Stomach (tissue), 19 donors: ENCODE data around the gene NOS1. TPM values are rescaled to one million over a fixed set of nuclear protein-coding genes. Genes with fewer than 3 reads are reported as not detected.
A peak's percentile ranks its signal among the peaks of the same experiment; 100 is the strongest.

Experiments used
- DNase-seq, 2 donors: peaks; one replicate each; pipeline versions ENCODE4 v3.0.0 to v3.0.0-alpha.2; 2013 to 2019
- H3K27ac ChIP-seq, 5 donors: fragments of 200-600 bp in 4 of 5; sonication (generic) in 4 of 5; one replicate each; pipeline ENCODE4 v1.5.1; 2013 to 2019; ENCODE audit warnings: mild to moderate bottlenecking in 1 of 5, moderate library complexity in 1 of 5
- H3K27me3 ChIP-seq, 3 donors: fragments of 200-600 bp; sonication (generic); one replicate each; pipeline ENCODE4 v1.5.1; 2017 to 2019; ENCODE audit warnings: mixed run types in 1 of 3
- H3K36me3 ChIP-seq, 4 donors: fragments of 200-600 bp; sonication (generic); 1 replicate in 3 of 4; 2 replicates in 1 of 4; pipeline ENCODE4 v1.5.1; 2016 to 2019
- H3K4me1 ChIP-seq, 4 donors: fragments of 200-600 bp; sonication (generic); one replicate each; pipeline ENCODE4 v1.5.1; 2016 to 2019
- H3K4me3 ChIP-seq, 4 donors: fragments of 200-600 bp; sonication (generic) in 3 of 4; one replicate each; pipeline ENCODE4 v1.5.1; 2016 to 2019; ENCODE audit warnings: mild to moderate bottlenecking in 1 of 4
- H3K9me3 ChIP-seq, 4 donors: fragments of 200-600 bp; sonication (generic); one replicate each; pipeline ENCODE4 v1.5.1; 2016 to 2019
- CTCF ChIP-seq, 7 experiments: fragments of 450-650 bp in 4 of 7; fragments of 200-600 bp in 3 of 7; sonication (generic) in 3 of 7; IDR thresholded peaks; one replicate each; pipeline ENCODE4 v1.5.1; 2016 to 2019; ENCODE audit warnings: antibody characterized with exemption in 7 of 7, control low read depth in 2 of 7, mild to moderate bottlenecking in 1 of 7
- EP300 ChIP-seq: sonication (generic); formaldehyde crosslinking; IDR thresholded peaks from one replicate; pipeline ENCODE4 v1.6.1; 2017; ENCODE audit warnings: antibody characterized with exemption
- POLR2A ChIP-seq, 4 donors: fragments of 450-650 bp; IDR thresholded peaks; one replicate each; pipeline ENCODE4 v1.6.1; 2016; ENCODE audit warnings: antibody characterized with exemption in 4 of 4, control low read depth in 2 of 4, mild to moderate bottlenecking in 1 of 4, moderate library complexity in 1 of 4
- POLR2AphosphoS5 ChIP-seq, 3 donors: sonication (generic); formaldehyde crosslinking; IDR thresholded peaks; one replicate each; pipeline ENCODE4 v1.6.1; 2016; ENCODE audit warnings: antibody characterized with exemption in 3 of 3
- WGBS, 5 donors: extraction: QIAGEN DNeasy Blood & Tissue Kit in 3 of 5; methylation state at CpG; one replicate each; pipeline versions ENCODE4 v1.1.5 to v1.1.7; 2013 to 2018; 5-methylcytosine and 5-hydroxymethylcytosine counted together
- intact Hi-C: fragments of 100-400 bp; cut with DNase I; formaldehyde crosslinking; loops from one replicate; pipeline ENCODE4 v1.15.1; 2023; ENCODE audit warnings: low total_unique reads
- long read RNA-seq, 10 donors: transcript quantifications; one replicate each; lab custom pipeline, GENCODE V29; 2026
- polyA plus RNA-seq, 3 donors: library from polyadenylated mRNA; stranded (reverse); fragments of 200-250 nt; gene quantifications; one replicate each; pipeline ENCODE4 v1.2.3, GENCODE V29; 2013
- total RNA-seq, 5 donors: library from RNA; depleted of rRNA; stranded (reverse); fragments of >200 nt; gene quantifications; one replicate each; pipeline versions ENCODE4 v1.1.0 to v1.2.3, GENCODE V29; 2014 to 2016
- donor health status: healthy with polysubstance abuse.
- donor health status: Bipolar disorder and iron deficiency.
- donor health status: healthy.

The NOS1 gene
- 1 to 10 TPM in 1 of 5 donors, under 1 TPM in 3, not detected in 1; 0.29 to 3.1 (median 0.44) TPM for total RNA-seq
- polyA plus RNA-seq: under 1 TPM in 1 of 3 donors, not detected in 2; 0.15 TPM
- long read RNA-seq, donor 1: 0 reads
- long read RNA-seq, donor 2: 0 reads
- long read RNA-seq, donor 3: 0 reads
- long read RNA-seq, donor 4: 0 reads
- long read RNA-seq, donor 5: 0 reads
- long read RNA-seq, donor 6: 0 reads
- long read RNA-seq, donor 7: 0 reads
- long read RNA-seq, donor 8: 0 reads
- long read RNA-seq, donor 9: 0 reads
- long read RNA-seq, donor 10: 0 reads

GRCh38 chr12:117361347-117361751, at the start of gene NOS1:
Gene NOS1 (minus strand): TSS chr12:117361626. CDS start chr12:117331069, 30,557 bp downstream.
- WGBS, 5 donors: 2 to 15% (median 4%) methylated on average over 11 to 33 of the region's 33 CpGs
- peaks cover 0 to 14% (median 10%) of the 10 kb centered on the region in 4 donors for H3K4me1 ChIP-seq
- TF ChIP-seq POLR2AphosphoS5 (IDR thresholded peaks at IDR 0.05) (no peak), CTCF (IDR thresholded peaks at IDR 0.05) (no peak), EP300 (no peak), POLR2A (IDR thresholded peaks at IDR 0.05) (no peak)
- H3K9me3 ChIP-seq: no peaks in the 10 kb centered on the region
- no peak for DNase-seq
- no peak within 1 kb of the TSS for H3K27ac ChIP-seq
- peak within 1 kb of the TSS in 3 of 4 donors; percentile 1 to 9 (median 3) for H3K4me3 ChIP-seq
- no peaks in the 10 kb centered on the region for H3K36me3 ChIP-seq
- intact Hi-C loops: loop anchor here (5.0 kb wide), 1 partner anchor 226 kb away; no protein-coding TSS in a partner anchor
- H3K27me3 ChIP-seq: peaks cover 11 to 97% (median 71%) of the 10 kb centered on the region in 3 donors

GRCh38 chr12:117409286-117409685, 47.9 kb upstream of the NOS1 start:
- no peak for DNase-seq
- no peaks in the 10 kb centered on the region for H3K27me3 ChIP-seq
- TF ChIP-seq CTCF (IDR thresholded peaks at IDR 0.05) (no peak), POLR2AphosphoS5 (IDR thresholded peaks at IDR 0.05) (no peak), POLR2A (IDR thresholded peaks at IDR 0.05) (no peak), EP300 (no peak)
- H3K27ac ChIP-seq: no peak overlapping the region
- peaks cover 7 to 13% (median 8%) of the 10 kb centered on the region in 4 donors for H3K4me1 ChIP-seq
- H3K36me3 ChIP-seq: no peaks in the 10 kb centered on the region
- peaks cover 0 to under 1% (median 0%) of the 10 kb centered on the region in 4 donors for H3K9me3 ChIP-seq
- no peak overlapping the region for H3K4me3 ChIP-seq
- intact Hi-C loops: no loop called here

- peak overlapping the region in 2 of 5 donors; percentile 28 to 57 for H3K27ac ChIP-seq
- peaks cover 7 to 13% (median 8%) of the 10 kb centered on the region in 4 donors for H3K4me1 ChIP-seq
- TF ChIP-seq EP300: no peak
- no peak for TF ChIP-seq POLR2AphosphoS5 (IDR thresholded peaks at IDR 0.05)
- no peak for TF ChIP-seq POLR2A (IDR thresholded peaks at IDR 0.05)
- TF ChIP-seq CTCF (IDR thresholded peaks at IDR 0.05): no peak
- H3K36me3 ChIP-seq: no peaks in the 10 kb centered on the region
- H3K4me3 ChIP-seq: no peak overlapping the region
- intact Hi-C loops: no loop called here
- WGBS, 5 donors: 32 to 41% (median 34%) methylated on average over 10 to 11 of the region's 11 CpGs
- peak; percentile 72 to 87 for DNase-seq
- H3K9me3 ChIP-seq: peaks cover 0 to 10% (median 3%) of the 10 kb centered on the region in 4 donors
- H3K27me3 ChIP-seq: no peaks in the 10 kb centered on the region
Measured at GRCh38 chr12:117408161-117408791, 46.9 kb upstream of the NOS1 start.

- H3K27ac ChIP-seq: no peak overlapping the region
- H3K27me3 ChIP-seq: no peaks in the 10 kb centered on the region
- 74 to 80% (median 79%) methylated on average over 7 of the region's 7 CpGs for WGBS, 5 donors
- intact Hi-C loops: no loop called here
- peaks cover 7 to 13% (median 8%) of the 10 kb centered on the region in 4 donors for H3K4me1 ChIP-seq
- no peak for TF ChIP-seq POLR2AphosphoS5 (IDR thresholded peaks at IDR 0.05)
- TF ChIP-seq EP300: no peak
- no peak for TF ChIP-seq CTCF (IDR thresholded peaks at IDR 0.05)
- TF ChIP-seq POLR2A (IDR thresholded peaks at IDR 0.05): no peak
- no peak for DNase-seq
- H3K9me3 ChIP-seq: peaks cover 0 to 10% (median 3%) of the 10 kb centered on the region in 4 donors
- H3K4me3 ChIP-seq: no peak overlapping the region
- H3K36me3 ChIP-seq: no peaks in the 10 kb centered on the region
Measured at GRCh38 chr12:117404940-117405339, 43.5 kb upstream of the NOS1 start.
